HUDEP-2 (cell line): ENCODE data around the gene KRR1.
"Not testable (repeated sequence)": the region's sequence is repeated elsewhere in the genome, so short reads cannot be mapped to it uniquely, and the experiment has no call there.

Experiments used
- DNase-seq, 76 experiments: peaks; one replicate each; lab custom pipeline; 2025; ENCODE audit not compliant: unreplicated experiment in 76 of 76; lab: John Stamatoyannopoulos, UW

Gene KRR1

DNA sequence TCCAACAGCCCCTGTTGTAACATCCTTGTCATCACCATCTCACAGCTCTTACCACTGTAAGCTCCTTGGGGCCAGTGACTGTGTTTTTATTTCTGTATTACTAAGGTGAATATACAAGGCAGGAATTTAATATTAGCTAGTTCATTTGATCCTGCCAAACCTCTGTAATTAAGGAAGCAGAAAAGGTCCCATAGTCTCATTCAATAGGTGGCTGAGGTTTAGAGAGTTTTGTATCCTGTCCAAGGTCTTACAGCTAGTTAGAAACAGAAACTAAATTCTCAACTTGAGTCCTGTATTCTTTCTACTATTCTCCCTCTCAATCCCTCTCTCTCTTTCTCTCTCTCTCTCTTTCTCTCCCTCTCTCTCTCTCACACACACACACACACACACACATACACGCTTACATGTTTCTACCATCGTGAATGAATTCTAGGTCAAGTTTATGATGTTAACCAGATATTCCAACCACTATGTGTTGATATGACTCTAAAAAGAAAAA is 31.4 kb downstream of the KRR1 start:
- DNase-seq: no peak

DNA sequence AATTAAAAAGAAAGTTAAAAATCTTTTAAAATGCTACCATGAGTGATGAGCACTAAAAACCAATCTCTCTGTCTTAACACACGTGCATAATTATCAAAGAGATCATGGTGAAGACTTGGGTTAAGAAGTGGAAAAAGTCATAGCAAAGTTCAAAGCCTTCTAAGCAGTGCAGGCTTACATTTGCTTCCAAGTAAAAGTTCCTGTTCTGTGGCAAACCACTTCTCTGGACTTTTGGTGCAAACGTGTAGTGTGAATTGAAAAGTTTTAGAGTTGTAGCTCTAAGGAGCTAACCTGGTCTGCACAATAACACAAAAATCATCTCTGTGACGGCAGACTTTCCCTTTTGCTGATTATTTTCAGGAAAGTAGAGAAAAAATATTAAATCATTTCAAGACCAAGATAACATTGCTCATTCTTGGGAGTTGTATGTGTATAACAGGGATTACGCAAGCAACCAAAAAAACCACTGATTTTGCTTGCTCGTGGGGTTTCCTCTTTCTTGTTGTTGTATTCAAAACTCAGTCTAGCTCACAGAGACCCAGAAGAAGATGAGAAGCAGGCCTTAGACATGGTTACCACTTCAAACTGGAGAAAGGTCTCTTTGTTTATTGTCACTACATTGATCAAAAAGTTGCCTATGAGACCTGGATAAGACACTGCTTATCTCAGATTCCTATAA is 33.2 kb downstream of the KRR1 start:
- DNase-seq: no peak

DNA sequence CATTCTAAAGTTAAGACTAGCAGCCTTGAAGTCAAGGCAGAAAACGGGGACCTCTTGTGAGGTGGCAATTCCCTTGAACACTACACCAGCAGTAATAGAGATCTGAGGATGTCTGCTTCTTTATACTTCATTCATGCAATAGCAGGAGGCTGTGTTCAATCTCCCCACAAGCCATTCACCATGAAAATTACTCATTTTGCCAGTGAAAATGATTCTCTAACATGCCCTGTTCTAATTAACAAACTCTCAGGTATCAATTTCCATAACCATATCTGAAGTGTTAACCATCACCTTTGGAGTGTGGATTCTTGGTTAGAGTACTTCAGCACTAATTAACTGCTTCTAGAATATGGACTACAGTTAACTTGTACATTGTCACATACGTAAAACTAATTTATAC is 34.3 kb downstream of the KRR1 start:
- no peak for DNase-seq

DNA sequence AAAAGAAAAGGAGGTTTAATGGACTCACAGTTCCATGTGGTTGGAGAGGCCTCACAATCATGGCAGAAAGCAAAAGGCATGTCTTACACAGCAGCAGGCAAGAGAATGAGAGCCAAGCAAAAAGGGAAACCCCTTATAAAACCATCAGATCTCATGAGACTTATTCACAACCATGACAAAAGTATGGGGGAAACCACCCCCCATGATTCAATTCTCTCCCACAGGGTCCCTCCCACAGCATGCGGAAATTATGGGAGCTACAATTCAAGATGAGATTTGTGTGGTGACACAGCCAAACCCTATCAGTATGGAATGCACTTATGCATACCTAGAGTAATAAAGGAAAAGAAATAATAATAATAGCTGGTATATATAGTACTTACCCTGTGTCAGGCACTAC is 35.3 kb downstream of the KRR1 start:
- no peak for DNase-seq

- no peak for DNase-seq
Observed at GRCh38 chr12:75474116-75474515, 37.3 kb downstream of the KRR1 start.

GRCh38 chr12:75471902-75472890 is 39.2 kb downstream of the KRR1 start:
- no peak for DNase-seq

DNA sequence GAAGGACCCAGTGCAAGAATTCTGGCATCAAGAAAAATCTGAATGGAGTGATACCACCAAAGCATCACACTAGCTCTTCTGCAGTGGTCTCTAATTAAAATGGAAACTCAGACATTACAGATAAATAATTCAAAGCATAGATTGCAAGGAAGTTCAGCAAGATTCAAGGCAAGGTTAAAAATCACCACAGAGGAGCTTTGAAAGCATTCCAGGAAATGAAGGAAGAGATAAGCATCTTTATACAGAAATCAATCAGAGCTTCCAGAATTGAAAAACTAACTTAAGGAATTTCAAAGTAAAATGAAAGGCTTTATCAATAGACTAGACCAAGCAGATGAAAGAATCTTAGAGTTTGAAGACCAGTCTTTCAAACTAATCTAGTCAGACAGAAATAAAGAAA is 51.2 kb downstream of the KRR1 start:
- DNase-seq: no peak

GRCh38 chr12:75459755-75460154 is 51.7 kb downstream of the KRR1 start:
- no peak for DNase-seq

DNA sequence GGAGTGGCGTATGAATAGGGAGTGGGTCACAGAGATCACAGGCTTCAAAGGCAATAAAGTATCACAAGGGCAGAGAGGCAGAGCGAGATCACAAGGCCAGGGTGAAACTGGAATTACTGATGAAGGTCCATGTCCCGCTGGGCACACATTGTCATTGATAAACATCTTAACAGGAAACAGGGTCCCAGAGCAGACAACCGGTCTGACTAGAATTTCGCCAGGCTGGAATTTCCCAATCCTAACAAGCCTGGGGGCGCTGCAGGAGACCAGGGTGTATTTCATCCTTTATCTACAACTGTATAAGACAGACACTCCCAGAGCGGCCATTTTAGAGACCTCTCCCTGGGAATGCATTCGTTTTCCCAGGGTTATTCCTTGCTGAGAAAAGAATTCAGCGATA is 53.5 kb downstream of the KRR1 start:
- DNase-seq: not testable (repeated sequence)

DNA sequence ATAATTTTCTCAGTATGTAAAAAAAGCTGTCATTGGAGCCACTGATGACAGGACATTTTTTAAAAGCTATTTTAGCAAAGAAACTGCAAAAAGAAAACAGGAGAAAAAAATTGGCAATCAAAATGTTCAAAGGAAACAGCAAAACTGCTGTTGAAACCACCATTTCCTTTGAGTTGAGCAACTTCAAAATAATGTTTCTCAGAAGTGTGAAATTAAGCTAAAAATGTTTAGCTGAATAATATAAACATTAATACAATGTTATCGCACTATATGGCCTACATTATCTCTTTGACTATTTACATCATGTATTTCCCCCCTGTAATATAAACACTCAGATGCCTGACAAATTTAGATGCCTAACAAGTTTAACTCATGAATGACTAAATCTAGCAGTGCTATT is 54.2 kb downstream of the KRR1 start:
- DNase-seq: no peak

DNA sequence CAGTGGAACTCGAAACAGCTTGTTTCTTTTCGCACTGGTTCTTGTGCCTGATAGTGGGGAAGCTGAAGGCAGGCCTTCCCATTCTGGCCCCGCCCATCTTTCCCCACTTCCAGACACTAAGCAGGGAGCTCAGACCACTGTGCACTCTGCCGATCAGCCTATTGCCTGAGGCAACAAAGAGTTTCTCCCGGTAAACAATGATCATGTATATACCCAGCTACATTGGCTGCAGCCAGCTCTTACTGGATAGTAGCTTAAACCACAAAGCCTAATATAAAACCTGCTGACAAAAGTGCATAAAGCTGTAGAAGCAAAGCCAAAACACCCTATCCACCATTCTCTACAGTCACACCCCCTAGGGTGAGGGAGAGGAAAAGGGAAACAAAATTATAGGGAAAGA is 55.6 kb downstream of the KRR1 start:
- DNase-seq: no peak

GRCh38 chr12:75452675-75453330 is 58.6 kb downstream of the KRR1 start:
- DNase-seq: no peak

DNA sequence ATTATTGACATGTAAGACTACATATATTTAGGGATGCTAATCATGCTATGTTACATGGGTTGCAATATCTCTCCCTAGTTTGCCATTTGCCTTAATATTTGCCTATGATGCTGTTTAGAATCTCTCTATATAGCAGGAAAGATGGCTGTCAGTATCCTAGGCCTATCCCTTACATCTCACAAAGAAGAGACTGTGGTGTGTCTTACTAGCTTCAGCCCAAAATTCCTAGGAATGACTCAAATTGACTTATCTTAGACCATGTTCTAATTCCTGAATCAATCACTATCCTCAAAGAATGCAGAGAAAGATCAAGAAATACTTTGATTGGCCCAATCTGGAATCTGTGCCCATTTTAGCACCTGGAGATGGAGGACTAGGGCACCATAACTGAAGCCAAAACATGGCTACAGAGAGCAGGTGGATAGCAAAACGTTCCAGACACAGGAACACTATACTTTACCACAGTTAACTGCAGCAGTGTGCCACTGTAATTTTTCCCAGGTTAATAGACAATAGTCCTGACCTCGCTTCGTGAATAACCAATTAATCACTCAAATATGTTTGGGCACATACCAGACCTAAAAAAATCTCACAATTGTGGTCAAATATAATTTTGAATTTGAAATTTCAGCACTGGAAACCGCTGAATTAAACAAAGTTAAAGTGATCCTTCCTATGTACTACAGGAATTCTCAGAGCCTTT is 63.6 kb downstream of the KRR1 start:
- DNase-seq: no peak

- DNase-seq: no peak
Observed at GRCh38 chr12:75446857-75447256, 64.6 kb downstream of the KRR1 start.

- DNase-seq: not testable (repeated sequence)
Observed at GRCh38 chr12:75445137-75445507, 66.3 kb downstream of the KRR1 start.

- DNase-seq: no peak
Observed at GRCh38 chr12:75444429-75445136, 66.8 kb downstream of the KRR1 start.

DNA sequence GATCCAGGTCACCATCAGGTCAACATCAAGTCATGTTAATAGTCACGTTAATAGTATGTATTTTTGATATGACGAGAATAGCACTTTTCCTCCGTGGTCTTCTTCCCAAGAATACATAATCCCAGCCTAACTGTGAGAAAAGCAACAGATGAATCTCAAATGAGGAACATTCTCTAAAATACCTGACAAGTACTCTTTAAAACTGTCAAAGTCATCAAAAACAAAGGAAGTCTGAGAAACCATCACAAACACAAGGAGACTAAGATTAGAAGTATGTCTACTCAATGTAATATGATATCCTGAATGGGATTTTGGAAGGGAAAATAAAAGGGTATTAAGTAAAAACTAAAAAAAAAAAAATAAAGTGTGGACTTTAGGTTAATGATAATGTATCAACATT is 67.7 kb downstream of the KRR1 start:
- no peak for DNase-seq

DNA sequence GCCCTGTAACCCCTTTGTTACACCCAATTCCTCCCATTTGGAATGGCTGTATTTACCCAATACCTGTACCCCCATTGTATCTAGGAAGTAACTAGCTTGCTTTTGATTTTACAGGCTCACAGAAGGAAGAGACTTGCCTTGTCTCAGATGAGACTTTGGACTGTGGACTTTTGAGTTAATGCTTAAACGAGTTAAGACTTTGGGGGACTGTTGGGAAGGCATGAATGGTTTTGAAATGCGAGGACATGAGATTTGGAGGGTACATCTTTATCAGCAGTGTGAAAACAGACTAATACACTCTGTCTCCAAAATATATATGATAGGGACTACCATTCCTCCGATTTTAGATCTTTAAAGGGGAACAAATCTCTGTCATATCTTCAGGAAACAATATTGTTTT is 69.0 kb downstream of the KRR1 start:
- DNase-seq: not testable (repeated sequence)

GRCh38 chr12:75441687-75442449 is 69.5 kb downstream of the KRR1 start:
- DNase-seq: not testable (repeated sequence)
